NCI-H2196 treated with DMSO at 0.1 percent for 48 hours (cell line): Measurements from ENCODE around the gene B4GALNT4.
"Not testable (repeated sequence)": the region's sequence is repeated elsewhere in the genome, so short reads cannot be mapped to it uniquely, and the experiment has no call there.

Experiments
- DNase-seq: peaks from one replicate; lab custom pipeline; 2025; ENCODE audit not compliant: unreplicated experiment; lab: John Stamatoyannopoulos, UW

Gene B4GALNT4

GRCh38 chr11:335779-336658, 33.3 kb upstream of the B4GALNT4 start:
- DNase-seq, result no peak

GRCh38 chr11:336659-337198, 32.6 kb upstream of the B4GALNT4 start:
- no peak for DNase-seq

GRCh38 chr11:337711-338110, 31.6 kb upstream of the B4GALNT4 start:
- DNase-seq, result no peak

- DNase-seq, result no peak
These were observed 29.3 kb upstream of the B4GALNT4 start for GRCh38 chr11:339963-340362.

- DNase-seq, result no peak
These were observed 28.5 kb upstream of the B4GALNT4 start for GRCh38 chr11:340539-341512.

- no peak for DNase-seq
These were observed 27.0 kb upstream of the B4GALNT4 start for GRCh38 chr11:342328-342727.

- no peak for DNase-seq
These were observed 24.3 kb upstream of the B4GALNT4 start for GRCh38 chr11:344836-345578.

GRCh38 chr11:346529-346928, 22.8 kb upstream of the B4GALNT4 start:
- DNase-seq, result no peak

GRCh38 chr11:349270-349954, 19.9 kb upstream of the B4GALNT4 start:
- DNase-seq, result not testable (repeated sequence)

- not testable (repeated sequence) for DNase-seq
These were observed 19.1 kb upstream of the B4GALNT4 start for GRCh38 chr11:350033-350722.

GRCh38 chr11:350723-351255, 18.5 kb upstream of the B4GALNT4 start:
- DNase-seq, result no peak

GRCh38 chr11:351411-351810, 17.9 kb upstream of the B4GALNT4 start:
- no peak for DNase-seq

- DNase-seq, result no peak
These were observed 16.8 kb upstream of the B4GALNT4 start for GRCh38 chr11:352456-353031.

GRCh38 chr11:353179-353873, 16.0 kb upstream of the B4GALNT4 start:
- DNase-seq, result peak; percentile 5

GRCh38 chr11:355581-356458, 13.5 kb upstream of the B4GALNT4 start:
- DNase-seq, result peak; percentile 81

GRCh38 chr11:356610-357009, 12.7 kb upstream of the B4GALNT4 start:
- DNase-seq, result no peak

GRCh38 chr11:357582-357981, 11.7 kb upstream of the B4GALNT4 start:
- DNase-seq, result no peak
